Left ventricle myocardium inferior (tissue), 1 donor: ENCODE measurements around the gene WDR41. TPM values are rescaled to one million over a fixed set of nuclear protein-coding genes. Genes with fewer than 3 reads are reported as not detected.

Source experiments
- DNase-seq: peaks from one replicate; pipeline ENCODE4 v3.0.0-alpha.2; 2020
- H3K27ac ChIP-seq: fragments of 200-600 bp; replicated peaks from 2 replicates; pipeline ENCODE4 v1.8.0; 2021
- H3K27me3 ChIP-seq: fragments of 200-600 bp; 2 replicates; pipeline ENCODE4 v1.8.0; 2021; ENCODE audit warnings: low read depth
- H3K36me3 ChIP-seq: fragments of 200-600 bp; 2 replicates; pipeline ENCODE4 v1.8.0; 2021
- H3K4me1 ChIP-seq: fragments of 200-600 bp; 2 replicates; pipeline ENCODE4 v1.8.0; 2021
- H3K4me3 ChIP-seq: fragments of 200-600 bp; 2 replicates; pipeline ENCODE4 v1.8.0; 2021; ENCODE audit warnings: mild to moderate bottlenecking, moderate library complexity
- H3K9me3 ChIP-seq: fragments of 200-600 bp; replicated peaks from 2 replicates; pipeline ENCODE4 v1.8.0; 2021
- CTCF ChIP-seq: fragments of 200-600 bp; IDR thresholded peaks from 2 replicates; pipeline ENCODE4 v1.8.0; 2021; ENCODE audit warnings: antibody characterized with exemption, mild to moderate bottlenecking, borderline replicate concordance
- intact Hi-C: fragments of 100-400 bp; cut with micrococcal nuclease; formaldehyde crosslinking; loops from one replicate; pipeline ENCODE4 v1.11.0; 2022
- total RNA-seq: library from RNA; stranded (reverse); fragmentation: NEBNext Ultra II Directional; extraction: Animal tissue kit (Norgen Biotek cat#: 25700); gene quantifications from one replicate; pipeline ENCODE4 v1.2.1, GENCODE V29; 2021
- donor health status: DM: no; HTN: yes; CAD: no; lungs with severe emphysema.

Gene WDR41
- total RNA-seq, 1 donor from 2014 or later: 28.5 TPM

- Histone ChIP-seq H3K9me3 (no peaks in the 10 kb centered on the region), H3K4me3 (no peak overlapping the region), H3K27me3 (no peaks in the 10 kb centered on the region), H3K27ac (no peak overlapping the region), H3K36me3 (peaks cover 65% of the 10 kb centered on the region), H3K4me1 (no peaks in the 10 kb centered on the region)
- DNase-seq: no peak
- intact Hi-C loops: no loop called here
- no peak for TF ChIP-seq CTCF
Measured at GRCh38 chr5:77428526-77428925, 63.6 kb downstream of the WDR41 start.

- DNase-seq: no peak
- Histone ChIP-seq H3K4me3 (no peak overlapping the region), H3K27me3 (no peaks in the 10 kb centered on the region), H3K36me3 (peaks cover 60% of the 10 kb centered on the region), H3K27ac (no peak overlapping the region), H3K9me3 (peaks cover 3% of the 10 kb centered on the region), H3K4me1 (no peaks in the 10 kb centered on the region)
- intact Hi-C loops: no loop called here
- TF ChIP-seq CTCF: no peak
Measured at GRCh38 chr5:77427998-77428397, 64.1 kb downstream of the WDR41 start.

- Histone ChIP-seq H3K27me3 (no peaks in the 10 kb centered on the region), H3K4me3 (no peak overlapping the region), H3K36me3 (peaks cover 46% of the 10 kb centered on the region), H3K4me1 (no peaks in the 10 kb centered on the region), H3K9me3 (peaks cover 6% of the 10 kb centered on the region), H3K27ac (no peak overlapping the region)
- intact Hi-C loops: no loop called here
- no peak for TF ChIP-seq CTCF
- no peak for DNase-seq
Measured at GRCh38 chr5:77426670-77427069, 65.4 kb downstream of the WDR41 start.

GRCh38 chr5:77425998-77426659, 66.0 kb downstream of the WDR41 start:
- no peak overlapping the region for H3K27ac ChIP-seq
- H3K4me3 ChIP-seq: no peak overlapping the region
- intact Hi-C loops: no loop called here
- H3K27me3 ChIP-seq: no peaks in the 10 kb centered on the region
- H3K36me3 ChIP-seq: peaks cover 41% of the 10 kb centered on the region
- H3K4me1 ChIP-seq: no peaks in the 10 kb centered on the region
- DNase-seq: no peak
- H3K9me3 ChIP-seq: peaks cover 6% of the 10 kb centered on the region
- no peak for TF ChIP-seq CTCF

GRCh38 chr5:77425420-77425819, 66.7 kb downstream of the WDR41 start:
- Histone ChIP-seq H3K27me3 (no peaks in the 10 kb centered on the region), H3K27ac (no peak overlapping the region), H3K9me3 (peaks cover 6% of the 10 kb centered on the region), H3K36me3 (peaks cover 34% of the 10 kb centered on the region), H3K4me3 (no peak overlapping the region), H3K4me1 (no peaks in the 10 kb centered on the region)
- DNase-seq: no peak
- TF ChIP-seq CTCF: no peak
- intact Hi-C loops: no loop called here

- DNase-seq: no peak
- TF ChIP-seq CTCF: no peak
- peaks cover 29% of the 10 kb centered on the region for H3K36me3 ChIP-seq
- no peaks in the 10 kb centered on the region for H3K4me1 ChIP-seq
- no peaks in the 10 kb centered on the region for H3K27me3 ChIP-seq
- no peak overlapping the region for H3K4me3 ChIP-seq
- H3K9me3 ChIP-seq: peaks cover 6% of the 10 kb centered on the region
- no peak overlapping the region for H3K27ac ChIP-seq
- intact Hi-C loops: no loop called here
Measured at GRCh38 chr5:77424921-77425320, 67.2 kb downstream of the WDR41 start.
